HG02884 (cell line): ENCODE data around the gene LCE1A.

Experiments used
- ATAC-seq: cut with Tn5 transposase; IDR thresholded peaks from one replicate; pipeline ENCODE4 v1.9.1; 2021; ENCODE audit warnings: mild to moderate bottlenecking, moderate library complexity; ENCODE audit not compliant: unreplicated experiment

LCE1A gene, protein sequence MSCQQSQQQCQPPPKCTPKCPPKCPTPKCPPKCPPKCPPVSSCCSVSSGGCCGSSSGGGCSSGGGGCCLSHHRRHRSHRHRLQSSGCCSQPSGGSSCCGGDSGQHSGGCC

DNA sequence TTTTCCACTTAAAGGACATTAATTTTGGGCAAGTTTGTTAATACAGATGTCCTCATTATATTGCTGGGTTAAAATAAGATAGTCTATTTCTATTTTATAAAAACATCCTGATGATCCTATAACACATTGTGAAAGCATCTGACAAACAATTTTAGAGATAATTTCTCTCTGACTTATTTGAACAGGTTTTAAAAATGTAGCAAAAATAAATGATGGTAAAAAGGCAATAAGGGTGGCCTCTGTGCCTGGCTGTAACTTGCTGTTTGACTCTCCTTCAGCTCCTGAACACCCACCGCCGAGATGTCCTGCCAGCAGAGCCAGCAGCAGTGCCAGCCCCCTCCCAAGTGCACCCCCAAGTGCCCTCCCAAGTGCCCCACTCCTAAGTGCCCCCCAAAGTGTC is at the start of gene LCE1A:
TSS of gene LCE1A (plus strand) at position 301 of the 400 bp plus-strand sequence. CDS start at position 301, 0 bp downstream.
- no peak for ATAC-seq

DNA sequence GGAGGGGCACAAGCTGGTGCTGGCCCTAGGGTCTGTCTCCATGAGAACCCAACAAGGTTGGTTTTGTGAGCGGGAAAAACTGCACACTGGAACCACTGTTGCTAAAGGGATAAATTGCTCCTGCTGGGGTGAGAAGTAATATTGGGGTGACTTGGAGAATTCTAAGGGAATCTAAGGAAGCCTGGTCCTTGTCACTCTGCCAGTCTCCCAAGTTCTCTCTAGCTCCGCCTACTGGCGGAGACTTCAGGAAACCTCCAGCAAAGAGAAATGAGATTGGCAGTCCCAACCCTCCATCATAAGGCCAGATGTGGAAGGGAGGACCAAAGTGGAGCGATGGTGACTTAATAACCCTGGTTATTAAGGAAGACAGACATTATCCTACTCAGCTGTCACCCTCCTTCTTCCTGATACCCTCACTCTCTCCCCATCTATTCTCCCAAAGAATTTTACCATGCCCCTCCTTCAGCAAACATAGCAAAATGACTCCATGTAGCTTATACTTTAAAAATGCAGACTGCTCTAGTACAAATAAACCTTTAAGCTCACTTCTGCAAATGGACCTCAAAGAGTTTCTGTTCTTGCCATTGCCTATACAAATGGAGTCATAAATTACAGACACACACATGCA is 49.6 kb upstream of the LCE1A start:
- no peak for ATAC-seq

DNA sequence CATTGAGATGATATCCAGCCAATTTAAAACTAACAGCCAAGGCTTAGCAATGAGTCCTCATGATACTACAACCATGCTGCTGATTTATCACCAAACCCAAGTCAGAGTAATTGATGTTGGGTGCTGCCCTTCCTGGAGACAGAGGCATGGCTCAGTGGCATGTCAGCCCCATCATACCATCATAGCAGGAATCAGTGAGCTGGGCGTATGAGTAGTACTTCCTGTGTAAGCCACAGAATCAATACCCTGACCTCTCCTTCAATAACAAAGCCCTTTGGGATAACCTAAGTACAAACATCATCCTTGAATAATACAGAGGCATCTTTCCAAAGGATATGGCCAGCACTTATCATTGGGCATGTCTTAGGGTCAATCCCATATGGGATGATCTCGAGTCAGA is 44.2 kb upstream of the LCE1A start:
- ATAC-seq = no peak

DNA sequence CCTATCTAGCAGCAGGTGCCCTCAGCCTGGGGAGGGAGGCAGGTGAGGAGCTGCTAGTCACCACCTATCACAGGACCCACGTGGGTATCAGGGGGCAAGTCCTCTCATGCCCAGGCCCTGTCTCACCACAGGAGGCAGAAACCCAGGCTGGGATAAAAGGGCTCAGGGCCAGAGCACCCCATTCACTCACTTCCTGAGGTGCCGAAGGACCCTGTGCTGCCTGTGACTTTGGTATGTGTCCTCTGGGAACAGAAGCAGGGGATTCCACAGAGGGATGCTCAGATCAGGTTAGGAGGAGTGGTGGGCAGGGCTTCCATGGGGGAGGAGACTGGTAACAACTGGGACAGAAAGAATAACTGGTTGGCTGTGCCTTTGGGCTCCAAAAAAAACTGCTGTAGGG is 41.2 kb upstream of the LCE1A start, which contains the start of gene LCE1E:
TSS of gene LCE1E (plus strand) at position 181 of the 400 bp plus-strand sequence. CDS start 1,043 bp downstream, outside the sequence.
- ATAC-seq = no peak

- no peak for ATAC-seq
These were observed 31.6 kb upstream of the LCE1A start for GRCh38 chr1:152795686-152796085.

DNA sequence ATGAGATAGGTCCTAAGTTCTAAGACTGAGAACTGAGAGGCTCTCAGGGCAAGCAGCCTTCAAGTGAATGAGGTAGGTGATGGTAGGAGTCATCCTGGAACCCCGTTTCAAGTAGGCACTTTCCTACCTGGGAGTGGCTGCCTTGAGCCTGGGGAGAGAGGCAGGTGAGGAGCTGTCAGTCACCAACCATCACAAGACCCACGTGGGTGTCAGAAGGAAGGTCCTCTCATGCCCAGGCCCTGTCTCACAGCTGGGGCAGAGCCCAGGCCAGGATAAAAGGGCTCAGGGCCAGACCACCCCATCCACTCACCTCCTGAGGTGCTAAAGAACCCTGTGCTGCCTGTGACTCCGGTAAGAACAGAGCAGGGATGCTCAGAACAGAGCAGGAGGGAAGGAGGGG is 30.9 kb upstream of the LCE1A start, which contains the start of gene LCE1D:
TSS of gene LCE1D (plus strand) at position 301 of the 400 bp plus-strand sequence. CDS start 1,074 bp downstream, outside the sequence.
- ATAC-seq = no peak

- ATAC-seq = no peak
These were observed 25.9 kb upstream of the LCE1A start for GRCh38 chr1:152801333-152801732.

GRCh38 chr1:152806576-152806975 is 20.7 kb upstream of the LCE1A start, which contains the start of gene LCE1C:
TSS of gene LCE1C (minus strand) at chr1:152806651. CDS start at chr1:152805478, 1,173 bp downstream.
- ATAC-seq = no peak

- no peak for ATAC-seq
These were observed 16.2 kb upstream of the LCE1A start for GRCh38 chr1:152811050-152811449.

DNA sequence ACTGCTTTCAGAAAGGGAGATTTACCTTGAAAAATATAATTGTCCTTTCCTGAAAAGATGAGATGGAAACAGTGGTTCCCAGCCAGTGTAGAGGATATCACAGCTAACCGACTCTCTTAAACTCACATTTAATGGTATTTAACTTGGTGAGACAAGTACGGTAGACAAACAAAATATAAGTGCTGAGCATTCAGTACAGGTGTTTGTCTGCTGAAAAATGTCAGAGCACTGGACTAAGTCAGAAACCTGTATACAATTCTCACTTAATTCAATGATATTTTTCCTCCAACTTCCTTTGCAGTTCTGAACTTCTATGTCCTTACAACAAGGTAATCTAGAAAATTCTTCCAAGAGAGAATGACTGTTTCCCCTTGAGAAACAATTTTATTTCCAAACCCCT is 15.6 kb upstream of the LCE1A start, which contains the start of gene LCE1B:
TSS of gene LCE1B (plus strand) at position 301 of the 400 bp plus-strand sequence. CDS start 476 bp downstream, outside the sequence.
- ATAC-seq = no peak

GRCh38 chr1:152817309-152817708 is 10.0 kb upstream of the LCE1A start:
- no peak for ATAC-seq

- ATAC-seq = no peak
These were observed 4.0 kb upstream of the LCE1A start for GRCh38 chr1:152823294-152823693.

GRCh38 chr1:152824964-152825363 is 2.3 kb upstream of the LCE1A start:
- no peak for ATAC-seq

DNA sequence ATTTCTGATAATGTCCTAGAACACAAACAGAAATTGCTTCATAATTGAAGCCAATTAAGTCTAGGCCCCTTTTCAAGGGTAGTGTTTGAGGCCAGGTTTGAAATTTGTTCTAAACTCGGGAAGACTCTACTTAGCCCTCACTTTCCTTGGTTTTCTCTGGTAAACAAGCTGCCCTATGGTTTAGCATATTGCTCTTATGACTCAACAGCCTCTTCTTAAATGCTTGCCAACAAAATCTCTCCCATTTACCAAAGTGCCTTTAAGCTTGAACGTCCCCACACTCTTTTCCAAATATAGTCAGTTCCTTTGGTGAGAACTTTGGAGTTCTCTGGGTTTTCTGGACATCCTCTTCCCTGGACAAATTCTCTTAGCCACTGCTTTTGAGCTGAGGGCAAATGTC is 9.6 kb downstream of the LCE1A start:
- ATAC-seq = no peak

DNA sequence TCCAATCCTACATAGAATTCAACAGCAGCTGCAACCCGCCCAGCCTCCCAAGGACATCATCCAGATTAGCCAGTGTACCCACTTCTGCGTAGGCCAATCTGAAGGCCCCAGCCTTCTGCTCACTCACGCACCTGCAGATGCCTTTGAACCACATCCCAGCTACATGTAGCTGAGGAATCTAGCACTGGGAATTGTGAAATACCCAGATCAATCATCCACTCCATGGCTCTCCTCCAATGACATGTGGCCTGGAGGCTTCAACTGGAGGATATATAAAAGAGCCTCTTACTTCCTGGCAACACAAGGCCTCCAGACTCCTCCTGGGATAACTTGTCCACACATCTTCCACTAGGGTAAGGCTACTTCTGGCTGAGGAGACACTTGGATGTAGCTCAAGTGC is 15.3 kb downstream of the LCE1A start, which contains the start of gene LCE6A:
TSS of gene LCE6A (plus strand) at position 301 of the 400 bp plus-strand sequence. CDS start 665 bp downstream, outside the sequence.
- no peak for ATAC-seq

GRCh38 chr1:152855661-152856060 is 28.4 kb downstream of the LCE1A start:
- no peak for ATAC-seq

DNA sequence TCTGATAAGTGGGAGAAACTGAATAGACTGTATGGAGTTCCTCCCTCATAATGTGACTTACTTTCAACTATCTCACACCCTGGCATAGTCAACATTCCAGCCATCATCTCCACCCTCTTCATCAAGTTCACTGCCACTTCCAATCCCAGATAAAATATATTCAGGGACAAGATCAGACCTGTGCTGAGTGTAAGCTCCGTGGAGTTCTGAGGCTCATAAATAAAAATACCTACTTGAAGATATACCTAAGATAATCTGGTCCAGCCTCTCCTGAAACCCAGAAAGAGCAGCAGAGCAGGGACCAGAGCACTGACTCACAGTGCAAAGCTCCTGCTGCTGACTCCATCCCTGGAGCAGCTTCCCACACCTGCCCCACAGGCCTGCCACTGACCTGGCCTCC is 30.8 kb downstream of the LCE1A start:
- no peak for ATAC-seq

GRCh38 chr1:152859696-152860095 is 32.4 kb downstream of the LCE1A start, which contains the start of gene LCE7A:
TSS of gene LCE7A (plus strand) at chr1:152859996. CDS start at chr1:152860698, 702 bp downstream.
- ATAC-seq = no peak

- ATAC-seq = no peak
These were observed 32.9 kb downstream of the LCE1A start for GRCh38 chr1:152860129-152860528.

- no peak for ATAC-seq
These were observed 34.1 kb downstream of the LCE1A start for GRCh38 chr1:152861374-152861773.

DNA sequence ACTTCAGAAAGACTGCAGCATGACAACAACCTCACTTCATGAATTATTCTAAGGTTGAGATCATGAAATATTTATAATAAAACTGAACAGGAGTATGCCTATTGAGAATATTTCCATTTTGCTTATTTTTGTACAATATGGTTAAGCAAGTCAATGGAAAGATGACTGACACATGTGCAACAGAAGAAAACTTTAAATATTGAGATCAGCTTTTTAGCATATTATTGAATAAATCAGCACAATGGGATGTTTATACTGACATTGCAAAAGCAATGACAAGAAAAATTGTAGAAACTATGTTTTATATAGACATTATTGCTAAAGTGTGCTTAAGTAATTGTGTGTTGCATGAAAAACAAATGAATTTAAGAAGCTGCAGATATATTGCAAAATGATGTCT is 37.2 kb downstream of the LCE1A start:
- no peak for ATAC-seq

DNA sequence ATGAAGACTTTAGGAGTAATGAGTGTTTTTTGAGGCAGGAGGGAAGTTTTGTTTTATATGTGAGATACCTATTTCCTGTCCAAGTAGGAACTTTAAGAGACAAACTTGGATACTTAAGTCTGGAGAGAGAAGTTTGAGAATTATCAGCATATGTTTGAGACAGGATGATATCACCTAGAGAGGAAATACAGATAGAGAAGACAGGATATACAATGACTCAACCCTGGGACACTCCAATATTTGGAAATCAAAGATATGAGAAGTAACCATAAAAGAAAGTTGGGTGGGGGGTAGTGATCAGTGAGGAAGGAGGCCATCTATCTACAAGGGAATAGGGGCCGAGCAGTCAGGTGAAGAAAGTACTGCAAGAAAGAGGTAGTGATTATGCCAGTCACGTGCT is 39.0 kb downstream of the LCE1A start:
- ATAC-seq = no peak
